Neural crest cell (in vitro differentiated cells): ENCODE data around the gene SDS. TPM values are rescaled to one million over a fixed set of nuclear protein-coding genes. Genes with fewer than 3 reads are reported as not detected.

Experiments used
- DNase-seq: peaks from one replicate; pipeline ENCODE4 v3.0.0; 2021; ENCODE audit warnings: low read depth, mixed read lengths, low spot score
- H3K27ac Mint-ChIP-seq: one replicate; pipeline ENCODE4 v1.8.0; 2021; ENCODE audit warnings: mild to moderate bottlenecking, mixed read lengths; ENCODE audit not compliant: unreplicated experiment
- H3K27me3 Mint-ChIP-seq: 2 replicates; pipeline ENCODE4 v1.8.0; 2021; ENCODE audit warnings: low read depth, mild to moderate bottlenecking, mixed read lengths
- H3K36me3 Mint-ChIP-seq: 2 replicates; pipeline ENCODE4 v1.8.0; 2021; ENCODE audit warnings: low read depth, mild to moderate bottlenecking, mixed read lengths
- H3K4me1 Mint-ChIP-seq: 2 replicates; pipeline ENCODE4 v1.8.0; 2021; ENCODE audit warnings: mixed read lengths
- H3K4me3 Mint-ChIP-seq: one replicate; pipeline ENCODE4 v1.8.0; 2021; ENCODE audit warnings: mild to moderate bottlenecking, mixed read lengths
- H3K9me3 Mint-ChIP-seq: 2 replicates; pipeline ENCODE4 v1.8.0; 2021; ENCODE audit warnings: mixed read lengths
- total RNA-seq: library from RNA; stranded (reverse); gene quantifications from 2 replicates; pipeline ENCODE4 v1.2.1, GENCODE V29; 2021
- TF ChIP-seq, protein P1 (sequence below): fragments of 200-600 bp; sonication (generic); conservative IDR thresholded peaks from 2 replicates; pipeline ENCODE4 v1.5.0; 2021; ENCODE audit warnings: antibody characterized with exemption, mild to moderate bottlenecking

The SDS gene
- total RNA-seq, 1 donor from 2014 or later, result not detected

GRCh38 chr12:113372371-113372770, 31.3 kb downstream of the SDS start:
- TF ChIP-seq, protein P1, sequence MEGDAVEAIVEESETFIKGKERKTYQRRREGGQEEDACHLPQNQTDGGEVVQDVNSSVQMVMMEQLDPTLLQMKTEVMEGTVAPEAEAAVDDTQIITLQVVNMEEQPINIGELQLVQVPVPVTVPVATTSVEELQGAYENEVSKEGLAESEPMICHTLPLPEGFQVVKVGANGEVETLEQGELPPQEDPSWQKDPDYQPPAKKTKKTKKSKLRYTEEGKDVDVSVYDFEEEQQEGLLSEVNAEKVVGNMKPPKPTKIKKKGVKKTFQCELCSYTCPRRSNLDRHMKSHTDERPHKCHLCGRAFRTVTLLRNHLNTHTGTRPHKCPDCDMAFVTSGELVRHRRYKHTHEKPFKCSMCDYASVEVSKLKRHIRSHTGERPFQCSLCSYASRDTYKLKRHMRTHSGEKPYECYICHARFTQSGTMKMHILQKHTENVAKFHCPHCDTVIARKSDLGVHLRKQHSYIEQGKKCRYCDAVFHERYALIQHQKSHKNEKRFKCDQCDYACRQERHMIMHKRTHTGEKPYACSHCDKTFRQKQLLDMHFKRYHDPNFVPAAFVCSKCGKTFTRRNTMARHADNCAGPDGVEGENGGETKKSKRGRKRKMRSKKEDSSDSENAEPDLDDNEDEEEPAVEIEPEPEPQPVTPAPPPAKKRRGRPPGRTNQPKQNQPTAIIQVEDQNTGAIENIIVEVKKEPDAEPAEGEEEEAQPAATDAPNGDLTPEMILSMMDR, result no peak
- no peaks in the 10 kb centered on the region for H3K4me1 Mint-ChIP-seq
- H3K27ac Mint-ChIP-seq, result no peak overlapping the region

DNA sequence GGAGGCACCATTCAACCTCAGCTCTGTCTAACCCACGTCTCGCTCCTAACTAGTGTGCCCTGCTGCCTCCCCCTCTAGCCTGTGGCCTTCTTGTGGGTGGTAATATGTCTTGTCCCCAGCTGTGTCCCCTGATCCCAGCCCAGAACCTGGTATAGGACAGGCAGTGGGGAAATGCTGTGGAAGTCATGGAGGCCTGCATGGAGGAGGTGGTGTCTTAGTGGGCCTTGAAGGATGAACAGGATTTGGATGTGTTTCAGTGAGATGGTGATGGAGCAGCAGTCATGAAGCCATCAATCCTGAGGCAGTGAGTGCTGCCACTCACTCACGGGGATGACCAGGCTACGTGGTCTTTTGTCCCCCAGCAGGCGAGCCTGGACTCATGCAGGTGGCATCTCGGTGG, 31.9 kb downstream of the SDS start:
- Mint-ChIP-seq H3K27ac (no peak overlapping the region), H3K4me3 (no peak overlapping the region), H3K36me3 (peaks cover 5% of the 10 kb centered on the region), H3K4me1 (no peaks in the 10 kb centered on the region), H3K27me3 (no peaks in the 10 kb centered on the region), H3K9me3 (no peaks in the 10 kb centered on the region)
- TF ChIP-seq, protein P1, result no peak
- no peak for DNase-seq

More at GRCh38 chr12:113372371-113372770, 31.3 kb downstream of the SDS start:
- Mint-ChIP-seq H3K4me3 (no peak overlapping the region), H3K36me3 (peaks cover 9% of the 10 kb centered on the region), H3K9me3 (no peaks in the 10 kb centered on the region), H3K27me3 (no peaks in the 10 kb centered on the region)
- DNase-seq, result no peak

DNA sequence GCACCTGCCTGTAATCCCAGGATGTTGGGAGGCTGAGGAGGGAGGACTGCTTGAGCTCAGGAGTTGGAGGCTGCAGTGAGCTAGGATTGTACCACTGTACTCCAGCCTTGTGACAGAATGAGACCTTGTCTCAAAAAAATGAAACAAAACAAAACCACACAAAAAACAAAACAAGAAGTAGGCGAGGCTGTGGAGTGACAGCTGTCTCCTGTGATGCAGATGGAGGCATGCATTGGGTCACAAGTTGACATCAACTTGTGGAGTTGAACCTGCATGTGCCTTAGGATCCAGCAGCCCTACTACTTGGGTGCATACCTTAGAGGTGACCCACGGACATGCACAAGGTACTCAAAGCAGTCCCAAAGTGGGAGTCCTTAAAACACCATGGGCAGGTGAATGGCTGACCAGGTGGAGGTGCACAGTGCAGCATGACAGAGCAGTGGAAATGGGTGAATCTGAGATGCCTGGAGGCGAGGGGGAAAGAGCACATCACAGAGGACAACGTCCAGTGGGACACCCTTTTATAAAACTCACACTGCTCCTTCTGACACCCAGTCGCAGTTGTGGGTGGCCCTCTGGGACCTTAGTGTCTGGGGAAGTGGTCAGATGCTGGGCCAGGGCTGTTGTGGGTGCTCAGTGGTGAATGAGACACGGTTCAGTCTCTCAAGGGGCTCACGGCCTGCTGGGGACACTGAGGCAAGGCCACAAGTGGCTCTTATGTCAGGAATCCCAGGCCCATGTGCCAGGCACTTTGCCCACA, 32.6 kb downstream of the SDS start:
- Mint-ChIP-seq H3K4me1 (no peaks in the 10 kb centered on the region), H3K27ac (no peak overlapping the region), H3K9me3 (no peaks in the 10 kb centered on the region), H3K36me3 (peaks cover 5% of the 10 kb centered on the region), H3K27me3 (no peaks in the 10 kb centered on the region), H3K4me3 (no peak overlapping the region)
- DNase-seq, result no peak
- TF ChIP-seq, protein P1, result no peak

DNA sequence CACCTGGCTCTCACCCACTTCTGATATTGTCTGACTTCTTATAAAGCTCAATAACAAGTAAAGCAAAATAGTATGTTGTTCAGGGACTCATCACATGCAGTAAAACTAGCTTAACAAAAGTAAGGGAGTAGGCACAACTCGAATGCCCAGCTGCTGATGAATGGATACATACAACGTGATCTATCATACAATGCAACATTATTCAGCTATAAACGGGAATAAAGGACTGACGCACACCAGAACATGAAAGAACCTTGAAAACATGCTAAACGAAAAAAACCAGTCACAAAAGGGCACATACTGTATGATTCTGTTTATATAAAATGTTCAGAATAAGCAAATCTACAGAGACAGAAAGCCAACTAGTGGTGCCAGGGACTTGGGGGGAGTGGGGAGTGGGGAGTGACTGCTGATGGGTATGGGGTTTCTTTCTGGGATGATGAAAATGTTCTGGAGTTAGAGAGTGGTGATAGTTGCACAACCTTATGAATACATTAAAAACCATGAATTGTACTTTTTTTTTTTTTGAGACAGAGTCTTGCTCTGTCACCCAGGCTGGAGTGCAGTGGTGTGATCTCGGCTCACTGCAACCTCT, 34.2 kb downstream of the SDS start:
- H3K4me1 Mint-ChIP-seq, result no peaks in the 10 kb centered on the region
- DNase-seq, result no peak
- H3K4me3 Mint-ChIP-seq, result no peak overlapping the region
- H3K27ac Mint-ChIP-seq, result no peak overlapping the region
- H3K9me3 Mint-ChIP-seq, result no peaks in the 10 kb centered on the region
- TF ChIP-seq, protein P1, result no peak
- peaks cover 5% of the 10 kb centered on the region for H3K36me3 Mint-ChIP-seq
- H3K27me3 Mint-ChIP-seq, result no peaks in the 10 kb centered on the region

DNA sequence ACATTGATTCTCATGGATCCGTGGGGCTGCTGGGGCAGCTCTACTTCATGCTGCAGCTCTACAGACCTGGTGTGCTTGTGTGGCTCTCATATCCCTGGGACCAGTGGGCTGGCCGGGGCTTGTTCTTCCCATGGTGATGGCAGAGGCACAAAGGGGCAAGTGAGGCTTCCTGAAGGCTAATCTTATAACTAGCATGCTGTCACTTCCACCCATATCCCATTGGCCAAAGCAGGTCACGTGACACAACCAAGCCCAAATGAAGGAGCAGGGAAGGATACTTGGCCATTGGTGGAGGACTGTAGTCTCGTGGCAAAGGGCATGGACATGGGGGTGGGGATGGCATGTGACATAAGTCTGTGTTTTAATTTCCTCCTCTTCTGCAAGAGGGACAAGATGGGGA, 35.4 kb downstream of the SDS start:
- H3K27ac Mint-ChIP-seq, result peak overlapping the region; percentile 6
- H3K9me3 Mint-ChIP-seq, result no peaks in the 10 kb centered on the region
- no peaks in the 10 kb centered on the region for H3K4me1 Mint-ChIP-seq
- TF ChIP-seq, protein P1, result no peak
- DNase-seq, result no peak
- peaks cover 2% of the 10 kb centered on the region for H3K36me3 Mint-ChIP-seq
- H3K27me3 Mint-ChIP-seq, result no peaks in the 10 kb centered on the region
- no peak overlapping the region for H3K4me3 Mint-ChIP-seq
